Measurements from ENCODE around the gene C1QL1. TPM values are rescaled to one million over a fixed set of nuclear protein-coding genes. Genes with fewer than 3 reads are reported as not detected.

The C1QL1 gene
- total RNA-seq, 4 donors from 2014 or later = 9.8 to 25.5 (median 21.2) TPM

DNA sequence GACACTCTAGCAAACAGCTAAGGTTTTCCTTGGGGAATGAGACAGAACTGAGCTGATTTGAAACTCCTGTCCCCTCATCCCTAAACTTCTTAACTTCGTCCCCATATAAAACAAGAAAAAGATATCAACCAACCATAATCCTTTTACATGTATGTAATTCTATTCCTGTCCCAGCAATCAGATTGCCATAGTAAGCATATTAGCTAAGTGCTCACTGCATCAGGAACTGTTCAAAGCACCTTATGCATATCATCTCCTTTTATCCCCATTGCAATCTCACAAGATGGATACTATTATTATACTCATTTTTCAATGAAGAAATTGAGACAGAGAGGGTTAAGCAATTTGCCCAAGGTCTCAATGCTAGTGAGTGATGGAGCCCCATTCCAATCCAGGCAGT is 27.3 kb downstream of the C1QL1 start:
- Histone ChIP-seq H3K4me3 (no peak overlapping the region), H3K27ac (no peak overlapping the region), H3K4me1 (no peaks in the 10 kb centered on the region), H3K36me3 (no peaks in the 10 kb centered on the region), H3K9me3 (peaks cover 0 to 11% (median 0%) of the 10 kb centered on the region in 4 donors), H3K27me3 (peaks cover 0 to 18% of the 10 kb centered on the region in 2 donors)
- DNase-seq (ENCODE audit: low spot score in 2 of 2) = no peak
- TF ChIP-seq, protein P1, sequence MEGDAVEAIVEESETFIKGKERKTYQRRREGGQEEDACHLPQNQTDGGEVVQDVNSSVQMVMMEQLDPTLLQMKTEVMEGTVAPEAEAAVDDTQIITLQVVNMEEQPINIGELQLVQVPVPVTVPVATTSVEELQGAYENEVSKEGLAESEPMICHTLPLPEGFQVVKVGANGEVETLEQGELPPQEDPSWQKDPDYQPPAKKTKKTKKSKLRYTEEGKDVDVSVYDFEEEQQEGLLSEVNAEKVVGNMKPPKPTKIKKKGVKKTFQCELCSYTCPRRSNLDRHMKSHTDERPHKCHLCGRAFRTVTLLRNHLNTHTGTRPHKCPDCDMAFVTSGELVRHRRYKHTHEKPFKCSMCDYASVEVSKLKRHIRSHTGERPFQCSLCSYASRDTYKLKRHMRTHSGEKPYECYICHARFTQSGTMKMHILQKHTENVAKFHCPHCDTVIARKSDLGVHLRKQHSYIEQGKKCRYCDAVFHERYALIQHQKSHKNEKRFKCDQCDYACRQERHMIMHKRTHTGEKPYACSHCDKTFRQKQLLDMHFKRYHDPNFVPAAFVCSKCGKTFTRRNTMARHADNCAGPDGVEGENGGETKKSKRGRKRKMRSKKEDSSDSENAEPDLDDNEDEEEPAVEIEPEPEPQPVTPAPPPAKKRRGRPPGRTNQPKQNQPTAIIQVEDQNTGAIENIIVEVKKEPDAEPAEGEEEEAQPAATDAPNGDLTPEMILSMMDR (IDR thresholded peaks at IDR 0.05) = no peak
- TF ChIP-seq EP300 (IDR thresholded peaks at IDR 0.05) = no peak
- TF ChIP-seq POLR2A (IDR thresholded peaks at IDR 0.05) = no peak
- WGBS, 2 donors = 72 to 75% methylated on average over 1 of the region's 1 CpG

DNA sequence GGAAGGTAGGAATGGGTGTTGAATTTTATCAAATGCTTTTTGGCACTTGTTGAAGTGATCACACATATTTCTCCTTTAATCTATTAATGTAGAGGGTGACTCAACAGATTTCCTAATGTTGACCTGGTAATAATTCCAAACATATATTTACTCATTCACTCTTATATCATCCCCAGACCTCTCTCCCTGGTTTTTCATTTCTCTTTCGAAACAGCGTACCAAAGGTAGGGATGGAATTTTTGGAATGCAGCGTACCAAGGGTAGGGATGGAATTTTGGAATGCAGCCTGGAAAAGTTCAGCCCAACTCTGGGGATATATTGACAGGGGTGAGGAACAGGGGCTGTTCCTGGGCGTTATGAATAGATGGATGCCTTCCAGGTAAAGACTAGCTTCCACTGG is 27.8 kb downstream of the C1QL1 start:
- DNase-seq (ENCODE audit: low spot score in 2 of 2) = no peak
- 58 to 66% methylated on average over 4 of the region's 4 CpGs for WGBS, 2 donors

DNA sequence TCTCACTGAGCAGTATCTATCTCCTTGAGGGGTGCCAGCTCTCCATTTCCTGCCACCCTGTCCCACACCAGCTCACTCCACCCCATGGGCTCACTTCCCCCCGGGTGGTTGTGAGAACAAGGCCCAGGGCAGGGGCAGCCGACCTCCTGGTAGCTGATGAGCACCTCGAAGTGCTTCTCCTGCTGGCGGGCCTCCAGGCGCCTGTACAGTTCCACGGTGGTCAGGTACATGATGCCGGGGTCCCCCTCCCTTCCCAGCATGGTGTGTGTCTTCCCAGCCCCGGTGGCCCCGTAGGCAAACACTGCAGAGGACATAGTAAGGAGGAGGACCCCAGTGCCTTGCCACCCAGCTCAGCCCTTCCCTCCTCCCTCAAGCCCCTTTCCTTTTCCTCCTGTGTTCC is 33.0 kb downstream of the C1QL1 start:
- no peak for DNase-seq (ENCODE audit: low spot score in 2 of 2)

More for the DNA sequence above, 27.8 kb downstream of the C1QL1 start:
- Histone ChIP-seq H3K27ac (no peak overlapping the region), H3K27me3 (peaks cover 0 to 13% of the 10 kb centered on the region in 2 donors), H3K9me3 (peaks cover 0 to 11% (median 0%) of the 10 kb centered on the region in 4 donors), H3K4me3 (no peak overlapping the region), H3K36me3 (no peaks in the 10 kb centered on the region), H3K4me1 (no peaks in the 10 kb centered on the region)
- TF ChIP-seq, protein P1 (IDR thresholded peaks at IDR 0.05) = no peak
- TF ChIP-seq POLR2A (IDR thresholded peaks at IDR 0.05) = no peak
- TF ChIP-seq EP300 (IDR thresholded peaks at IDR 0.05) = no peak

DNA sequence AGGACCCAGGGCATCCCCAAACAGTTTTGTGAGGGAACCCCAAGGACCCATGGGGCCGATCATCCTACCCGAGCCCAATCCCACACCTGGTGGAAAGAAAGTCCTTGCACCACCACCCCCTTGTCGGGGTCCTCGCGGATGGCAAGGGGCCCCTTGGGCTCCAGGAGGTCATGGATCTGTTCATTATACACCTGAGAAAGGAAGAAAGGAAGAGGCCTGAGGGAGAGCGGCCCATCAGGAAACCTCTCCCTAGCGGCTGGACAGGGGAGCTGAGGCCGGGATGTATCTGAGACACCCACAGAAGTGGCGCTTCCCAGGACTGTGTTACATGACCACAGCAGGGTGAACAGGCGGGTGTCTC is 33.4 kb downstream of the C1QL1 start:
- 97 to 98% methylated on average over 10 of the region's 10 CpGs for WGBS, 2 donors
- Histone ChIP-seq H3K4me1 (no peaks in the 10 kb centered on the region), H3K27me3 (no peaks in the 10 kb centered on the region), H3K27ac (no peak overlapping the region), H3K4me3 (no peak overlapping the region), H3K9me3 (peaks cover 0 to 11% (median 0%) of the 10 kb centered on the region in 4 donors), H3K36me3 (no peaks in the 10 kb centered on the region)
- DNase-seq (ENCODE audit: low spot score in 2 of 2) = no peak
- TF ChIP-seq POLR2A (IDR thresholded peaks at IDR 0.05) (no peak), EP300 (IDR thresholded peaks at IDR 0.05) (no peak)
- TF ChIP-seq, protein P1 (IDR thresholded peaks at IDR 0.05) = no peak

More for the DNA sequence above, 33.0 kb downstream of the C1QL1 start:
- H3K9me3 ChIP-seq = peaks cover 0 to 11% (median 0%) of the 10 kb centered on the region in 4 donors
- no peak overlapping the region for H3K4me3 ChIP-seq
- WGBS, 2 donors = 94 to 95% methylated on average over 7 to 8 of the region's 9 CpGs
- no peak overlapping the region for H3K27ac ChIP-seq
- H3K36me3 ChIP-seq = no peaks in the 10 kb centered on the region
- H3K4me1 ChIP-seq = no peaks in the 10 kb centered on the region
- TF ChIP-seq, protein P1 (IDR thresholded peaks at IDR 0.05) = no peak
- H3K27me3 ChIP-seq = no peaks in the 10 kb centered on the region

DNA sequence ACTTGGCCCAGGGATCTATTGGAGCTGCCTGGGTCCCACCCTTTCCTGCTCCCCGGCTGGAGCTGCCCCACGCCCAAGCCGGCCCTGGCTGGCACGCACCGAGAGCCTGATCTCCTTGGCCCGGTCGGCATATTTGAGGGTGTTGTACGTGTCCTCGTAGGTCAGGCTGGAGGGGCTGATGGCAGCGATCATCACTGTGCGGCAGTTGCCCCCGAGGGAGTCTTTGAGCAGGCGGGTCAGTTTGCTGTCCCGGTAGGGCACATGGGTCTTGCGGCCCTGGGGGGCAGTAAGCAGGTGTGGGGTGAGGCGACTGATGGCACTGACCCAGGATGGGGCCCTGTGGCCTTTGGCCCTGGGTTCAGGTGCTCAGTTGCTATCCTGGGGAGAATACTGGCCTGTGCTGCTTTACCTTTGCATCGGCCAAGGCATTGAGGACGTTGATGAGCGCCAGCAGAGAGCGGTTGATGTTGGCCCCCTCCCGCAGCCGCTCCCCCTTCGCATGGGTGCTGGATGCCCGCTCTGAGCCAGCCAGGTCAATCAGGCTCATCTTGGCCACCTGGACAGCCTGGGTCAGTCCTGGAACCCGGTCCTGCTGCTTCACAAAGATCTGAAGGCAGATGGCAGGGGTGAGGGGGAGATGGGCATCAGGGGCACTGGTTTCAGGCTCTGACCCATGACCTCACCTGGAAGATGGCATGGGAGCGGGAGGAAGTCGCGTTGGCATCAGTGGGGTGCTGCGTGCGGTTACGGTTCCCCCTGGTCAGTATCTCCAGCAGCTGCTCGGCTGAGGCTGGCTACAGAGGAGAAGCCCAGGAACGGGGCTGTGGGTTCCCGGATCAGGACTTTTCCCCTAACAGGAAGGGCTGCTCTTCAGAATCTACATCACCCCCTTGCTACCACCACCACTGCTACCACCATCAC is 34.0 kb downstream of the C1QL1 start:
- H3K4me1 ChIP-seq = no peaks in the 10 kb centered on the region
- no peaks in the 10 kb centered on the region for H3K36me3 ChIP-seq
- no peak for DNase-seq (ENCODE audit: low spot score in 2 of 2)
- peaks cover 0 to 11% (median 0%) of the 10 kb centered on the region in 4 donors for H3K9me3 ChIP-seq
- no peak overlapping the region for H3K27ac ChIP-seq
- WGBS, 2 donors = 90 to 94% methylated on average over 23 to 34 of the region's 34 CpGs
- TF ChIP-seq, protein P1 (IDR thresholded peaks at IDR 0.05) = no peak
- TF ChIP-seq POLR2A (IDR thresholded peaks at IDR 0.05) = no peak
- no peak for TF ChIP-seq EP300 (IDR thresholded peaks at IDR 0.05)
- H3K27me3 ChIP-seq = no peaks in the 10 kb centered on the region
- no peak overlapping the region for H3K4me3 ChIP-seq
